RPMI8226 (cell line): ENCODE measurements around the gene NOSTRIN.
"Not testable (repeated sequence)": the region's sequence is repeated elsewhere in the genome, so short reads cannot be mapped to it uniquely, and the experiment has no call there.

Source experiments
- DNase-seq: peaks from one replicate; pipeline ENCODE4 v3.0.0-alpha.2; 2015

NOSTRIN gene

DNA sequence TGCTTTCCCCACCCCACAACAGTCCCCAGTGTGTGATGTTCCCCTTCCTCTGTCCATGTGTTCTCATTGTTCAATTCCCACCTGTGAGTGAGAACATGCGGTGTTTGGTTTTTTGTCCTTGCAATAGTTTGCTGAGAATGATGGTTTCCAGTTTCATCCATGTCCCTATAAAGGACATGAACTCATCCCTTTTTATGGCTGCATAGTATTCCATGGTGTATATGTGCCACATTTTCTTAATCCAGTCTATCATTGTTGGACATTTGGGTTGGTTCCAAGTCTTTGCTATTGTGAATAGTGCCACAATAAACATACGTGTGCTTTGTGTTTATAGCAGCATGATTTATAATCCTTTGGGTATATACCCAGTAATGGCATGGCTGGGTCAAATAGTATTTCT is 11.3 kb upstream of the NOSTRIN start:
- DNase-seq, result not testable (repeated sequence)

GRCh38 chr2:168793596-168793995 is 8.8 kb upstream of the NOSTRIN start:
- no peak for DNase-seq

DNA sequence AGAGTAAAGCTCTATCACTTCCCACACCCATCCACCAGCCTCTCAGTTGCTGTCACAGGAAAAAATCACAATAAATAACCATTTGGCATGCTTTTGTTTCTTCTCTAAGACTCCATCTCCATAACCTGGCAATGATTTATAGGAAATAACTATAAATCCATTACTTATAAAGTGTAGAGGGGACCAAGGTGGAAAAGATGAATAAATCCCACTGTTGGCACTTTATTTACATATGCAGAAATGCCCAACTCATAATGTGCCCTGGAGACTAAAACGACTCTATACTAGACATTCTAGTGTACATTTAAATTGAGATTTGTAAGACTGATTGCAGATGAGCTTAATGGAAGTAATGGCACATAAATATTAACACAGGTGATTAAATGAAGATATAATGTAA is 7.5 kb upstream of the NOSTRIN start:
- no peak for DNase-seq

DNA sequence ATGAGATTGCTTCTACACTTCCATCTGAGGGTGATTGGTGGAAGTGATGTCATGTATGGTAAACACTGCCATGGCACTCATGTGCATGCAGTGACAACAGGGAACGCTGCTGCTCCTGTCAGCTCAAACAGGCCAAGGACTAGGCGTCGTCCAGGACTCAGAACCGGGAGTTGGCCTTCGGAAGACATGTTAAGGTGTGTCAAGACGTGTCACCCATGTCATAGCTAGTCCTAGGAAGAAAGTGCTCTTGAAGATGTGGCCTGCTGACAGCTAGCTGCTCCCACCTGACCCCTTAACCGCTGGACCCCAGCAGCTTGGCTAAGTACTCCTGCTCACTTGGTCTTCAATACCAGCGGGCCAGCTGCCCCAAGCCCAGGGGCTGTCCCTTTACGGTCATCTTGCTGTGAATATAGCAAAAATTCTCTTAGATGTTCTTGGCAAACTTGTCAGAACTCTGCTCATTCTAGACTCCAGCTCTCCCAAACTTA is 6.3 kb upstream of the NOSTRIN start:
- DNase-seq, result no peak

DNA sequence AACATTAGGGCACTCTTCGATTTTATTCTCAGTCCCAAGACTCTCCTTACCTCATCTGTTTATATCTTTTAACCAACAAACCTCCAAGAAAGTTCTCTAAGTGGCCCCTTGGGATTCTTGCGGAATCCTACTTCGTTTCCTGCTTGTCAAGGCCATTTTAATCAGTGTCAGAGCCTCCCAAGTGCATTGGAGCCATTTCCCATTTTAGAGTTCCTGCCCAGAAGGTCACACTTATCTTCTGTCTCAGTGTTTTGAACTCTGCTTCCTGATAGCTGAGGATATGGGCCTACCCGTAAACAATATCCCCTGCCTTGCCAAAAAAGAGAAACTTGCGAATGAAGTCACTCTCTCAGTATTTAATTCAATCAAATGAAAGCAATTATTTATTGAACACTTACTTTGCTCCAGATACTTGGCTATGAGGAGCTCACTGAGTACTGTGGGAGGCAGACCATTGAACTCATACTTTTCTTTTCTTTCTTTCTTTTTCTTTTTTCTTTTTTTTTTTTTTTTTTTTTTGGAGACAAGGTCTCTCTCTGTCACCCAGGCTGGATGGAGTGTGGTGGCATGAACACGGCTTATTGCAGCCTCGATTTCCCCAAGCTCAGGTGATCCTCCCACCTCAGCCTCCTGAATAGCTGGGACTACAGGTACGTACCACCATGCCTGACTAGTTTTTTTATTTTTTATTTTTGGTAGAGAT is 5.7 kb upstream of the NOSTRIN start:
- DNase-seq, result no peak

- DNase-seq, result no peak
Measured at GRCh38 chr2:168797286-168797655, 5.2 kb upstream of the NOSTRIN start.

GRCh38 chr2:168798076-168798887 is 4.2 kb upstream of the NOSTRIN start:
- DNase-seq, result no peak

- no peak for DNase-seq
Measured at GRCh38 chr2:168798888-168799410, 3.5 kb upstream of the NOSTRIN start.

DNA sequence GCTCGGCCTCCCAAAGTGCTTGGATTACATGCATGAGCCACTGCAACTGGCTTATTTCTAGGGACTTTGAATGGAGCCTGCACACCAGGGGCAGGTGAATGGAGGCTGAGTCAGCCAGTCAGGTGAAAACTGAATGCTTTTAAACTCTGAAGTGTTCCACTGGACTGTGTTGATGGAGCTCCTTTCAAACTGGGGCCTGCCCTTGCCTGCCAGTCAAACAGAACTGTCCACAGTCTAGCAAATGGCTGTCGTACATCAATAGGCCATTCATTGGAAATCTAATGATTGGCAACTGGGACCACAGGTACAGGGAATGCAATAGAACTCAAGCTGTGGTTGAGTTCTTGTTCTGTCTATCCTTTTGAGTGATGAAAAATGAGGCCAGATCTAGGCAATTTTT is 966 bp upstream of the NOSTRIN start:
- no peak for DNase-seq

DNA sequence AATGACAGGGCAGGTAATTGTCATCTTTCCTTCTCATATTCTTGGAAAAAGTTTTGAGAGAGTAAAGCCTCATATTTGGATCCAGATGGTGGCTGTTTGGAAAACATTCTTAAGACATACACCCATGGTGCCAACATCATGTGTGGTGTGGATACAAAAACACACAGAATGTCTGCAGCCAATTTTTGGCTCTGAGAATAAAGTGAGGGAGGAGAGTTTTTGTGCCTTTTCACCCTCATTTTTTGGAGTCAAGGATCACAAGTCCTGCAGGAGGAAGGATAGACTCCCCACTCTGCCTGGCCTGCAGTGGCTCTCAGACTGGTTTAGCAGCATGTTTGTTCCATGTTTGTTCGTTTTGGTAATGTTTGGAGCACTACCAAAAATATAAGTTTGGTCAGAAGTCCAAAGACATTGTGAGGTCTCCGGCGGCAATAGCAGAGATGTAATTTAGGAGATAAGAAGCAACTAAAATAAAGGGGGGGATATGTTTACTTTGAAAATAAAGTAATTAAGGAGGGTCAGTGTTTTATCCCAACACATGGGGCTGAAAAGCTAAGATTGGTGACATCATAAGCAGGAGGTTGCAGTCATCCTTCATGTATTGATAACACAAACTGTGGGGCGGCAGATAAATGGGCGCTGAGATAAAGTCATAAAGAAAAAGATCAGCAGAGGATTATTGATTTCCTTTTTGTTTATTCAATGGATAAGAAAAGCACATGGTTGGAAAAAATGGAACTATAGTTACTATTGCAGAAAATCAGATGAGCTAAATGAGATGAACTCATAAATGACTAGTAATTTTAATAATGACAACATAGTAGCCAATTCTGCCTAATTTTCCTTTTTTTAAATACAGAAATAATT is 655 bp downstream of the NOSTRIN start:
- DNase-seq, result no peak

DNA sequence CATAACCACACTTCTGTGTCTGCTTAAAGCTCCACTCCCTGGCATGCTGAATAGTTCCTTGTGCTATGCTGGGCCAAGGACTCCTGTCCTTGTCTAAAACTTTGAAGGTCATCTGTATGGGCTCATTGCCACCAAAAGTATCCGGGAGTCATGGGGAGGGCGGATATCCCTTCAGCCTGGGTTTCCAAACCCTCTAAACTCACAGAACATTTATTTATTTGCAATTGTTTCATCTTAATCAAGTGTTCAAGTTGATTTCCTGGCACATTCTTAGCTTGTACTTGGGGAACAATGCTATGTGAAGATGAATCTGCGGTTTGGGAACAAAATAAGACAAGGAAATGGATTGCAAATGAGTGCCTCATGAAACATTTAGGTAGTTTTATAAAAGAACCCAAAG is 1.8 kb downstream of the NOSTRIN start:
- no peak for DNase-seq

GRCh38 chr2:168805615-168806014 is 3.2 kb downstream of the NOSTRIN start:
- DNase-seq, result no peak

DNA sequence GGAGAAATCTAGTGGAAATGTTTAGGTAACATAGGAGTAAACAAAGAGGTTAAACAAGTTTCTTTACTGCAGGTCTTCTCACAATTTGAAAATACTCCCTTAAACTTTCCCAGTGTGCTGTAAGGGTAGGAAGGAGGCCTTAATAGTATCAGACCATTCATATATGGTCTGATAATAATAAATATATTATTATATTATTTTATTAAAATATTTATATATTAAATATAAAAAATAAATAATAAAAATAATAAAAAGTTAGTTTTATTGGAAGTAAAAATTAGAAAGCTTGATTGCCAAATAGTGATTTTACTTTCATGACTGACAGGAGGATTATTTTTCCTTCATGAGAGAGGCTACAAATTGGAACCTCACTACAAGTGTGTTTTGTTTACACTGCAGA is 7.1 kb downstream of the NOSTRIN start:
- no peak for DNase-seq

DNA sequence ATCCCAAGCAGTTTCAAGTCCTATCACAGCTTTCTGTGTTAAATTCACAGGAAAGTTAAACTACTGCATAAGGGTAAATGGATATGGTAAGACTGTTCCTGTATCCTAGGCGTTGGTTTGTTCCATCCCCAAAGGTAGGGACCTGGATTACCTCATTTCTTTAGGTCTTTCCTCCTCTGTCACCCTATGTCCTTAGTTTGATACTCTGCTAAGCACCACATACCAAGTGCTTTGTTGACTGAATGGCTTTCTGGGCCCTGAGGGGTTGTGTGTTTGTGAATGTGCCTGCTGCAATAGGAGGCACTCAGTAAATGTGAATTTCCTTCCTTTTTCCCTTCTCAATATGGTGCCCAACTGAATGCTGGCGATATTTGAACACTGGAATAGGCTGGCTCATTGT is 7.8 kb downstream of the NOSTRIN start:
- no peak for DNase-seq

DNA sequence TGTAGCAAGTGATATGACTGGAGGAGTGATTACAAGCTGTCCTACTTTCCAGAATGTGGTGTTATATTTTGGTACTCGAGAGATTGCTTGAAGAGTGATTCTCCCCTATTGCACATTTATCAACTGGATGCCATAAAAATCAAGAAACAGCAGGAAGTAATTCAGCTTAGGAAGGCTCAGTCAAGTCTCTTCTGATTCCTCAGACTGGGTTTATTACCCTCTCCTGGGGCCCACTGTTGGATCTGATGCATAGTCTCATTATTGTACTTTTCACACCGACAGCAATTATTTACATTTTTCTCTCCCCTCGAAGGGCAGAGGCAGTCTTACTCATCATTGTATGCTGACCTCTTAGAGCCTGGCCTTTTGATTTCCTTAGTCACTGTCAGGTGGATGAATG is 9.3 kb downstream of the NOSTRIN start:
- no peak for DNase-seq

- no peak for DNase-seq
Measured at GRCh38 chr2:168814046-168814445, 11.6 kb downstream of the NOSTRIN start.

- no peak for DNase-seq
Measured at GRCh38 chr2:168814939-168815907, 12.8 kb downstream of the NOSTRIN start.

DNA sequence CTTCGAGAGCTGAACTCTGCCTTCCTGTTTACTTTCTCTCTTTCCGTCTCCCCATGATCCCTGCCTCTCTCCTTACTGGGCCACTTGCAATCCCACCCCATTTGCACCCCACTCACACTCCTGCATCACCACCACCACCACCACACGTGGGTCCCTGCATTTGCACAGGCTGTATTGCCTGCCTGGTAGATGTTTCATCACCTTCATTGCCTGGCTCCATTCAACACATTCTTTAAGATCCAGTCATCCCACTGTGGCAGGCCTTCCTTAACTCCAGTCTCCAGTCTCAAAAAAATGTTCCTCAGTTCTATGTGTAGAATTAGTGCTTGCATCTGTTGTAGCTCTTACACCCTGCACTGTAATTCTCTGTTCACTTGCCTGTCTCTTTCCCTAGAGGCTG is 13.9 kb downstream of the NOSTRIN start:
- no peak for DNase-seq

GRCh38 chr2:168819050-168819715 is 16.7 kb downstream of the NOSTRIN start:
- DNase-seq, result no peak

GRCh38 chr2:168819829-168820489 is 17.5 kb downstream of the NOSTRIN start:
- no peak for DNase-seq

GRCh38 chr2:168821577-168821976 is 19.1 kb downstream of the NOSTRIN start:
- no peak for DNase-seq
